GM12864 (cell line): ENCODE results near the gene POLR2C.

ENCODE experiments used
- DNase-seq: peaks from one replicate; pipeline ENCODE4 v3.0.0-alpha.2; 2011; ENCODE audit warnings: low read depth
- H3K4me3 ChIP-seq: 2 replicates; pipeline ENCODE4 v1.5.1; 2011; ENCODE audit warnings: mild to moderate bottlenecking, low read depth, low read length, control low read depth
- TF ChIP-seq, protein P1 (sequence below): IDR thresholded peaks from 2 replicates; pipeline ENCODE4 v1.5.1; 2011; ENCODE audit warnings: low read depth, mild to moderate bottlenecking, moderate library complexity, low read length, control low read depth, inconsistent platforms; ENCODE audit errors: missing control alignments

The POLR2C gene

DNA sequence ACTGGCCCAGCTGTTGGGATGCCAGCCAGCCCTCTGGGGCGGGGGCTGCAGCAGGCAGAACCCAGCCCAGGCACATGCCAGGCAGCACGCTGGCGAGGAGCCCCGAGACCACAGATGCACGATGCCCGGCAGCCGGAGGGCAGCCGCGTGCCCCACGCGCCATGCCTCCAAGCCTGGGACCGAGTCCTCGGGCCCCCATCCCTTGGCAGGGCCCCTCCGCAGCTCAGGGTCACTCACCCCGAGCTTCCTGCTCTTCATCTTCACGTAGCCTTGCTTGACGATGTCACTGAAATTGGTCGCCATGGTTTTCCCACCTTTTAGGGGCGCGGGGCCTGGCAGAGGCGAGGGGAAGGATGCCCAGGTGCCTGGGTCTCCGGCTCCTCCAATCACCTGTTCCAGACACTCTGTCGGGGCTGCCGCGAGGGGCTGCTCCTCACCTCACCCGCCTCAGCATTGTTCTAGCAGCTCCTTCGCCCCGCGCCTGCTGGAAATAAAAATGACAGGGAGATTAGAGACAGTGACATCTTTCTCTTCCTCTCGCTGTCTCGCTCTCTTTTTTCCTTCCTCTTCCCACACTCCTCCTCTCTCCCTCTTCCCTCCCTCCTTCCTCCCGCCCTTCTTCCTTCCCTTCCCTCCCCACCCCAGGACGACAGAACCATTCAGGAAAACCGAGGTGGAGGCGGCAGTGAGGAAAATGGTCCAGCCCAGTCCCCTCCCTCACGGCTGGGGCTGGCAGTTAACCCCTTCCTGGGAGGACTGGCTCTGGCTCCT, 16.9 kb downstream of the POLR2C start:
- H3K4me3 ChIP-seq, result no peak overlapping the region
- no peak for DNase-seq
- TF ChIP-seq, protein P1, sequence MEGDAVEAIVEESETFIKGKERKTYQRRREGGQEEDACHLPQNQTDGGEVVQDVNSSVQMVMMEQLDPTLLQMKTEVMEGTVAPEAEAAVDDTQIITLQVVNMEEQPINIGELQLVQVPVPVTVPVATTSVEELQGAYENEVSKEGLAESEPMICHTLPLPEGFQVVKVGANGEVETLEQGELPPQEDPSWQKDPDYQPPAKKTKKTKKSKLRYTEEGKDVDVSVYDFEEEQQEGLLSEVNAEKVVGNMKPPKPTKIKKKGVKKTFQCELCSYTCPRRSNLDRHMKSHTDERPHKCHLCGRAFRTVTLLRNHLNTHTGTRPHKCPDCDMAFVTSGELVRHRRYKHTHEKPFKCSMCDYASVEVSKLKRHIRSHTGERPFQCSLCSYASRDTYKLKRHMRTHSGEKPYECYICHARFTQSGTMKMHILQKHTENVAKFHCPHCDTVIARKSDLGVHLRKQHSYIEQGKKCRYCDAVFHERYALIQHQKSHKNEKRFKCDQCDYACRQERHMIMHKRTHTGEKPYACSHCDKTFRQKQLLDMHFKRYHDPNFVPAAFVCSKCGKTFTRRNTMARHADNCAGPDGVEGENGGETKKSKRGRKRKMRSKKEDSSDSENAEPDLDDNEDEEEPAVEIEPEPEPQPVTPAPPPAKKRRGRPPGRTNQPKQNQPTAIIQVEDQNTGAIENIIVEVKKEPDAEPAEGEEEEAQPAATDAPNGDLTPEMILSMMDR, result no peak

GRCh38 chr16:57479976-57480753, 17.7 kb downstream of the POLR2C start:
- no peak overlapping the region for H3K4me3 ChIP-seq
- no peak for DNase-seq
- TF ChIP-seq, protein P1, result no peak

GRCh38 chr16:57480754-57481230, 18.3 kb downstream of the POLR2C start:
- DNase-seq, result no peak
- TF ChIP-seq, protein P1, result no peak
- no peak overlapping the region for H3K4me3 ChIP-seq

GRCh38 chr16:57481421-57481820, 18.9 kb downstream of the POLR2C start:
- no peak overlapping the region for H3K4me3 ChIP-seq
- TF ChIP-seq, protein P1, result no peak
- no peak for DNase-seq

DNA sequence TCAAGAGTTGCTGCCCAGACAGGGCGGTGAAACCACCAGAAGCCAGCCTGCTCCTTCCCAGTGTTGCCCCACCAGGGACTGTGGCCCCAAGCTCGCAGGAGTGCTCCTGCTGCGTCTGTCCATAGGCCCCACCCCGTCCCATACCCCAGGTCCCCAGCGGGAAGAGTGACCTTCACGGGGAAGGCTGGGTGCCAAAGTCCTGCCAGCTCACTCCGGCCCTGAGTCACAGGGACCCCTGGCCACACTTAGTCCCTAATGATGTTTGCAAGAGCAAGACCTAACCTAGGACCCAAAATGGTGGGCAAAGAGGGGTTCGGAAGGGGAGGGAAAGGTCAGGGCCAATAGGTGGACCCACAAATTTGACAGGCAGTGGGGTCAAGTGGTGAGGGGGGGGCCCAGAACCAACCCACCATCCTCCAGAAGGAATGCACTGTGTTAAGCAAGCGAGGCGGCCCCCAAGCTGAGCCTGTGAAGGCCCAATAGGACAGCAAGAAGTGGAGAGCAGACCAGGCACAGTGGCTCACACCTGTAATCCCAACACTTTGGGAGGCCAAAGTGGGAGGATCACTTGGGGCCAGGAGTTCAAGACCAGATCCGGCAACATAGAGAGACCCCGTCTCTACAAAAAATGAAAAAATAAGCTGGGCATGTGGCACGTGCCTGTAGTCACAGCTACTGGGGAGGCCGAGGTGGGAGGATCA, 20.5 kb downstream of the POLR2C start:
- H3K4me3 ChIP-seq, result no peak overlapping the region
- TF ChIP-seq, protein P1, result no peak
- no peak for DNase-seq

DNA sequence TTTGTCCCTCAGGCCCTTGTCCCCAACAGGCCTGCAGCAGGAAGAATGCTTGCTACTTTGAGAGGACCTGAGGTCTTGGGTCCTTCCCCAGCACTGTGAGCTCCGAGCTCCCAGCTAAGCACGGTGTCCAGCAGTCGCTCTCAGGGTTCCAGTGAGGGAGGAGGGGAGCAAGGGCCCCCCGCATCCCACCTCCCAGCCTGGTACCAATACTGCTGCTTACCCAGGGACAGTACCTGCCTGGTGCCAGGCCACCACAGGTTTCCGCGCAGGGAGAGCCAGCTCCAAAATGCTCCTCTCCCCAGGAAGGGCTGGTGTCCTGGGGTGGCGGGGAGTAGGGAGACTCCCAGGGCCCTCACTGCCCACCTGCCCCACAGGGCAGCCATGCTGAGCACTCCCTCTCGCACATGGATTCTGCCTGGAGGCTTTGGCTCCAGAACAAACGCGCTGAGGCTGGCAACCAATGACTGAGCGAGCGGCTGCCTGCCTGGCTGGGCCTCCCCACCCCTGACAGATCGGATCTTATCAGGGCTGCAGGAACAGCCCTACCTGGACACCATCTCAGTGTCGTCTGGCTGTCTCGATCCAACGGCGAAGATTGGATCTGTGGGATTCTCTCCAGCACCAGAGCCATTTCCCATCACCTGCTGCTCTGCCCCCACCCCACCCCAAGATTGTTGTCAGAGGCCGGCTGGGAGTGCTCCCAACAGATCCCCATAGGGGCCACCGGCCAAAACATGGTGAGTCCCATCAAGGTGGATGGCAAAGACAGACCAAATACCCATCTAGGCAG, 21.4 kb downstream of the POLR2C start:
- no peak for DNase-seq
- TF ChIP-seq, protein P1, result no peak
- H3K4me3 ChIP-seq, result no peak overlapping the region
